Hepatocyte (in vitro differentiated cells): ENCODE results near the gene ITPA.

Experiments used
- EZH2 ChIP-seq: fragments of 200-600 bp; sonication (generic); IDR thresholded peaks from 2 replicates; pipeline ENCODE4 v1.6.1; 2016; ENCODE audit warnings: antibody characterized with exemption, mild to moderate bottlenecking, borderline replicate concordance
- EZH2phosphoT487 ChIP-seq: fragments of 200-600 bp; sonication (generic); IDR thresholded peaks from one replicate; pipeline ENCODE4 v1.6.1; 2018; ENCODE audit warnings: antibody characterized with exemption, mild to moderate bottlenecking, low read depth, moderate library complexity; ENCODE audit not compliant: unreplicated experiment, severe bottlenecking
- TF ChIP-seq, protein P1 (sequence below): fragments of 200-600 bp; sonication (generic); IDR thresholded peaks from 2 replicates; pipeline ENCODE4 v1.5.1; 2016; ENCODE audit warnings: antibody characterized with exemption, mild to moderate bottlenecking; ENCODE audit not compliant: poor library complexity

DNA sequence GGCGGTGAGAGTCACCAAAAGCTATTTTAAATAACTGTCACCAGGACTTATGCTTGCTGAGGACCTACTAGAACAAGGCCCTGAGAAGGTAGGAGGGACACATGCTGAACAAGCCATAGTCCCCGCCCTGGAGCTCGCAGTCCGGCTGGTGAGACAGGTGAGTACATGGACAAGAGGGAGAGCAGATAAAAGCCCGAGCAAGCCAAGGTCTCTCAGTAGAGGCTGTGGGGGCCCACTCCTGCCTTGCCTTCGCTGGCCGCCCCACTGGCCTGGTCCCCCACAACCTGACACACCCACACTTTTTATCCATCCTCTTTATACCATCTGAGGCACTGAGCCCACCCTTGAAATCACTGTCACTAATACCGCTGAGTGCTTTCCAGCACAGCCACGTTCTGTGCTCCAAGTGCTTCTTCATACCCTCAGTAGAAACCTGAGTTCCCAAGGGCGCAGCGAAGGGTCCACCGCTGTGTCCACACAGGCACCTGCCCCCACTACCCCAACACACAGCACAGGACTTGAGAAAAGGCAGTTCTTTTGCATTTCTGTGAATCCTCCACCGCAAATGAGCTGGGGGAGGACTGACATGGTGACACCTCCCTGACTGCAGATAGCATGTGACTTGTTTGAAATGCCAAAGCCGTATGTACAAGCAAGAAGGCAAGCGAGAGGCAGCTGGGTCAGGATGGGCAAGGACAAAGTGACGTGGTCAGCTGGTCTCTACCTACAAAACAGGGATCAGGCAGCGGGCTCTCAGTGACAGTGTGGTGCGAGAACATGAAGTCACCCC, 16.9 kb upstream of the ITPA start:
- TF ChIP-seq, protein P1, sequence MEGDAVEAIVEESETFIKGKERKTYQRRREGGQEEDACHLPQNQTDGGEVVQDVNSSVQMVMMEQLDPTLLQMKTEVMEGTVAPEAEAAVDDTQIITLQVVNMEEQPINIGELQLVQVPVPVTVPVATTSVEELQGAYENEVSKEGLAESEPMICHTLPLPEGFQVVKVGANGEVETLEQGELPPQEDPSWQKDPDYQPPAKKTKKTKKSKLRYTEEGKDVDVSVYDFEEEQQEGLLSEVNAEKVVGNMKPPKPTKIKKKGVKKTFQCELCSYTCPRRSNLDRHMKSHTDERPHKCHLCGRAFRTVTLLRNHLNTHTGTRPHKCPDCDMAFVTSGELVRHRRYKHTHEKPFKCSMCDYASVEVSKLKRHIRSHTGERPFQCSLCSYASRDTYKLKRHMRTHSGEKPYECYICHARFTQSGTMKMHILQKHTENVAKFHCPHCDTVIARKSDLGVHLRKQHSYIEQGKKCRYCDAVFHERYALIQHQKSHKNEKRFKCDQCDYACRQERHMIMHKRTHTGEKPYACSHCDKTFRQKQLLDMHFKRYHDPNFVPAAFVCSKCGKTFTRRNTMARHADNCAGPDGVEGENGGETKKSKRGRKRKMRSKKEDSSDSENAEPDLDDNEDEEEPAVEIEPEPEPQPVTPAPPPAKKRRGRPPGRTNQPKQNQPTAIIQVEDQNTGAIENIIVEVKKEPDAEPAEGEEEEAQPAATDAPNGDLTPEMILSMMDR: no peak
- TF ChIP-seq EZH2 (no peak), EZH2phosphoT487 (no peak)
